ENCODE results near the gene FOXP1. TPM values are rescaled to one million over a fixed set of nuclear protein-coding genes. Genes with fewer than 3 reads are reported as not detected.
A peak's percentile ranks its signal among the peaks of the same experiment; 100 is the strongest.

FOXP1 gene
- total and polyA plus RNA-seq, 2 of the 13 experiments (the other 11 are each of a cell fraction or from before 2014, with no cell fraction given): 40.4 to 59.0 TPM

DNA sequence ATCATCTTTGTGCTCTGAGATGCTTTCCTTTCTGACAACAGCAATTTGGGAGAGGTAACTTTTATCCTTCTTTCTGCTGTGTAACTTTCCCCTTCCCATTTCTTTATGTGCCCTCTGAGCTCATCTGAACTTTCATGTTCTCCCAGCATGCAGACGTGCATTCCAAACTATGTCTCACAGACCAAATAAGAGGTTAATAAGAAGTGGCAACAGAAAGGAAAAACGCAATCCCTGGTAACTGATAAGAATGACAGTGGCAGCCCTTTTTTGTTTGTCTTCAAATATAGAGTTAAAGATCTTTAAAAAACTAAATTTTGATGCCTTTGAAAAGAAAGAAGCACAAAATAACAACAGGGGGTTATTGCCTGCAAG lies 533.4 kb downstream of the FOXP1 start:
- no peak overlapping the region for H2AFZ ChIP-seq (ENCODE audit: low read length)
- ChIA-PET POLR2A (interaction anchor here (2.2 to 6.1 kb wide), 3 partner anchors 10 to 91 kb away, joined by 8 to 65 read pairs (median 16); no protein-coding TSS in a partner anchor), CTCF (ENCODE audit: low intra/inter-chr PET ratio, low total read pairs) (no interaction called here)
- no peaks in the 10 kb centered on the region; the same call in 1 of the 2 replicates for H4K20me1 ChIP-seq (ENCODE audit: insufficient read depth, low read length)
- peak overlapping the region; percentile 9; the same call in 1 of the 2 replicates for H3K9ac ChIP-seq (ENCODE audit: insufficient read depth, low read depth, low read length)
- intact Hi-C loops (cut with micrococcal nuclease; ENCODE audit: unreplicated experiment) (no loop called here), in situ Hi-C loops (cut with HindIII; ENCODE audit: extremely low pct_ligation_motif_present, low pct_unique_long_range_greater_than_20kb) (loop anchor here (10.0 kb wide), 1 partner anchor 535 kb away; the partner anchor contains the start of gene FOXP1)
- H3K27ac ChIP-seq (ENCODE audit: extremely low read length, insufficient read depth, low read length): peak overlapping the region; percentile 65
- peaks cover 9 to 60% of the 10 kb centered on the region in 2 experiments for H3K36me3 ChIP-seq (replicated peaks in 1 of 2; ENCODE audit: control insufficient read depth in 1 of 2, insufficient read depth in 2 of 2, low read length in 2 of 2)
- WGBS (ENCODE audit: low lambda C conversion rate): 22% methylated on average over 2 of the region's 2 CpGs
- ATAC-seq: peak; percentile 41
- no peak overlapping the region for H3K4me3 ChIP-seq (replicated peaks in 1 of 3; ENCODE audit: insufficient read depth in 1 of 3, low read depth in 2 of 3, low read length in 3 of 3)
- peaks cover 67% of the 10 kb centered on the region for H3K4me1 ChIP-seq (ENCODE audit: insufficient read depth, low read length)
- BruUV-seq (replicated peaks): no TSS peak
- peak; percentile 63 for DNase-seq (ENCODE audit: low spot score)
- H3K79me2 ChIP-seq (ENCODE audit: insufficient read depth, low read length): peaks cover 49% of the 10 kb centered on the region
- H3K4me2 ChIP-seq (ENCODE audit: low read depth, low read length): 0 out of 2 replicates have a peak overlapping the region, but pooled peaks have one; percentile 60
- FAIRE-seq: peak; percentile 50
- H3K27me3 ChIP-seq (ENCODE audit: control insufficient read depth in 1 of 2, insufficient read depth in 2 of 2, low read length in 2 of 2): no peaks in the 10 kb centered on the region
- H3K9me3 ChIP-seq (ENCODE audit: low read length): no peaks in the 10 kb centered on the region
- TF ChIP-seq EP300 (IDR thresholded peaks at IDR 0.05; ENCODE audit: low read depth in 2 of 2, low read length in 2 of 2) (peak in 1 of 2 experiments; percentile 52; a peak in 1 of 4 replicates), EP300 (CRISPR knock-in tag; IDR thresholded peaks at IDR 0.05; ENCODE audit: borderline replicate concordance) (peak; percentile 38; the same call in 1 of the 2 replicates), GATAD2A (CRISPR knock-in tag; IDR thresholded peaks at IDR 0.05) (peak; percentile 20; the same call in 1 of the 2 replicates), MIXL1 (CRISPR knock-in tag; IDR thresholded peaks at IDR 0.05) (no peak), HDAC2 (CRISPR knock-in tag; IDR thresholded peaks at IDR 0.05) (0 out of 2 replicates have a peak, but pooled peaks have one; percentile 17), FOXP1 (IDR thresholded peaks at IDR 0.05) (no peak), FOXP1 (CRISPR knock-in tag; IDR thresholded peaks at IDR 0.05) (peak; percentile 39; the same call in 1 of the 2 replicates), EZH2 (conservative IDR thresholded peaks at IDR 0.05; ENCODE audit: low read depth, low read length) (no peak), SOX6 (IDR thresholded peaks at IDR 0.05) (no peak), SOX6 (CRISPR knock-in tag; IDR thresholded peaks at IDR 0.05) (peak; percentile 36; the same call in 1 of the 2 replicates), CREM (IDR thresholded peaks at IDR 0.05) (peak; percentile 33; the same call in 1 of the 2 replicates), CREM (CRISPR knock-in tag; IDR thresholded peaks at IDR 0.05) (no peak), ZNF607 (CRISPR knock-in tag; IDR thresholded peaks at IDR 0.05; ENCODE audit: borderline replicate concordance) (no peak), TBX2 (CRISPR knock-in tag; IDR thresholded peaks at IDR 0.05; ENCODE audit: borderline replicate concordance) (peak; percentile 7; the same call in 1 of the 2 replicates), IKZF4 (CRISPR knock-in tag; IDR thresholded peaks at IDR 0.05; ENCODE audit: borderline replicate concordance, low read depth, not compliant biosample characterization) (no peak), ZNF652 (CRISPR knock-in tag; IDR thresholded peaks at IDR 0.05; ENCODE audit: borderline replicate concordance, low read depth) (peak; percentile 82), ISL2 (CRISPR knock-in tag; IDR thresholded peaks at IDR 0.05) (0 out of 2 replicates have a peak, but pooled peaks have one; percentile 12), CEBPG (CRISPR knock-in tag; IDR thresholded peaks at IDR 0.05) (0 out of 2 replicates have a peak, but pooled peaks have one; percentile 37)
- TF ChIP-seq, protein P1, sequence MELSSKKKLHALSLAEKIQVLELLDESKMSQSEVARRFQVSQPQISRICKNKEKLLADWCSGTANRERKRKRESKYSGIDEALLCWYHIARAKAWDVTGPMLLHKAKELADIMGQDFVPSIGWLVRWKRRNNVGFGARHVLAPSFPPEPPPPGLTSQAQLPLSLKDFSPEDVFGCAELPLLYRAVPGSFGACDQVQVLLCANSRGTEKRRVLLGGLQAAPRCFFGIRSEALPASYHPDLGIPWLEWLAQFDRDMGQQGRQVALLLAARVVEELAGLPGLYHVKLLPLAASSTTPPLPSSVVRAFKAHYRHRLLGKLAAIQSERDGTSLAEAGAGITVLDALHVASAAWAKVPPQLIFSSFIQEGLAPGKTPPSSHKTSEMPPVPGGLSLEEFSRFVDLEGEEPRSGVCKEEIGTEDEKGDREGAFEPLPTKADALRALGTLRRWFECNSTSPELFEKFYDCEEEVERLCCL (CRISPR knock-in tag; IDR thresholded peaks at IDR 0.05; ENCODE audit: borderline replicate concordance): no peak
- TF ChIP-seq, protein P2, sequence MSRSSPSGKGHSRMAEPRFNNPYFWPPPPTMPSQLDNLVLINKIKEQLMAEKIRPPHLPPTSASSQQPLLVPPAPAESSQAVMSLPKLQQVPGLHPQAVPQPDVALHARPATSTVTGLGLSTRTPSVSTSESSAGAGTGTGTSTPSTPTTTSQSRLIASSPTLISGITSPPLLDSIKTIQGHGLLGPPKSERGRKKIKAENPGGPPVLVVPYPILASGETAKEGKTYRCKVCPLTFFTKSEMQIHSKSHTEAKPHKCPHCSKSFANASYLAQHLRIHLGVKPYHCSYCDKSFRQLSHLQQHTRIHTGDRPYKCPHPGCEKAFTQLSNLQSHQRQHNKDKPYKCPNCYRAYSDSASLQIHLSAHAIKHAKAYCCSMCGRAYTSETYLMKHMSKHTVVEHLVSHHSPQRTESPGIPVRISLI (CRISPR knock-in tag; IDR thresholded peaks at IDR 0.05; ENCODE audit: borderline replicate concordance): 0 out of 2 replicates have a peak, but pooled peaks have one; percentile 18
- TF ChIP-seq, protein P3, sequence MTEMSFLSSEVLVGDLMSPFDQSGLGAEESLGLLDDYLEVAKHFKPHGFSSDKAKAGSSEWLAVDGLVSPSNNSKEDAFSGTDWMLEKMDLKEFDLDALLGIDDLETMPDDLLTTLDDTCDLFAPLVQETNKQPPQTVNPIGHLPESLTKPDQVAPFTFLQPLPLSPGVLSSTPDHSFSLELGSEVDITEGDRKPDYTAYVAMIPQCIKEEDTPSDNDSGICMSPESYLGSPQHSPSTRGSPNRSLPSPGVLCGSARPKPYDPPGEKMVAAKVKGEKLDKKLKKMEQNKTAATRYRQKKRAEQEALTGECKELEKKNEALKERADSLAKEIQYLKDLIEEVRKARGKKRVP (CRISPR knock-in tag; IDR thresholded peaks at IDR 0.05): peak in 1 of 2 experiments; percentile 46; a peak in 2 of 4 replicates
